ENCODE results near the gene PDZD8. TPM values are rescaled to one million over a fixed set of nuclear protein-coding genes. Genes with fewer than 3 reads are reported as not detected.

Gene PDZD8
- total RNA-seq, 6 experiments from 2014 or later: 33.5 to 59.7 (median 46.4) TPM

GRCh38 chr10:117268258-117268657 is 107.0 kb downstream of the PDZD8 start:
- no peaks in the 10 kb centered on the region for H3K9me3 ChIP-seq
- H3K4me3 ChIP-seq: no peak overlapping the region
- TF ChIP-seq POLR2A (IDR thresholded peaks at IDR 0.05) (no peak), CTCF (IDR thresholded peaks at IDR 0.05) (no peak)
- ATAC-seq (no peak), DNase-seq (no peak)
- H3K36me3 ChIP-seq: no peaks in the 10 kb centered on the region
- no peak overlapping the region for H3K27ac ChIP-seq
- H3K4me1 ChIP-seq: no peaks in the 10 kb centered on the region
- no peaks in the 10 kb centered on the region for H3K27me3 ChIP-seq
- 100% methylated on average over 1 of the region's 4 CpGs for WGBS (ENCODE audit: insufficient coverage, low coverage, low lambda C conversion rate, missing lambda C conversion rate)
- intact Hi-C loops (cut with DNase I): no loop called here

- no peak for TF ChIP-seq CTCF (IDR thresholded peaks at IDR 0.05)
- TF ChIP-seq POLR2A (IDR thresholded peaks at IDR 0.05): no peak
- WGBS (ENCODE audit: insufficient coverage, low coverage, low lambda C conversion rate, missing lambda C conversion rate): 86% methylated on average over 2 of the region's 2 CpGs
Measured at GRCh38 chr10:117266812-117267211, 108.4 kb downstream of the PDZD8 start.

GRCh38 chr10:117266400-117266799 is 108.8 kb downstream of the PDZD8 start:
- ATAC-seq (no peak), DNase-seq (no peak)
- 62% methylated on average over 4 of the region's 9 CpGs for whole genome bisulfite sequencing (ENCODE audit: insufficient coverage, low coverage, low lambda C conversion rate, missing lambda C conversion rate)
- Histone ChIP-seq H3K36me3 (no peaks in the 10 kb centered on the region), H3K4me3 (no peak overlapping the region), H3K9me3 (no peaks in the 10 kb centered on the region), H3K27ac (no peak overlapping the region), H3K4me1 (no peaks in the 10 kb centered on the region), H3K27me3 (no peaks in the 10 kb centered on the region)
- intact Hi-C loops (cut with DNase I): no loop called here
- no peak for TF ChIP-seq CTCF (IDR thresholded peaks at IDR 0.05)
- TF ChIP-seq POLR2A (IDR thresholded peaks at IDR 0.05): no peak

More at GRCh38 chr10:117266812-117267211, 108.4 kb downstream of the PDZD8 start:
- ATAC-seq (no peak), DNase-seq (no peak)
- Histone ChIP-seq H3K4me1 (no peaks in the 10 kb centered on the region), H3K27ac (no peak overlapping the region), H3K36me3 (no peaks in the 10 kb centered on the region), H3K27me3 (no peaks in the 10 kb centered on the region), H3K4me3 (no peak overlapping the region), H3K9me3 (no peaks in the 10 kb centered on the region)
- intact Hi-C loops (cut with DNase I): no loop called here

- ATAC-seq (no peak), DNase-seq (no peak)
- Histone ChIP-seq H3K27me3 (no peaks in the 10 kb centered on the region), H3K36me3 (no peaks in the 10 kb centered on the region), H3K27ac (no peak overlapping the region), H3K4me3 (no peak overlapping the region), H3K4me1 (no peaks in the 10 kb centered on the region), H3K9me3 (no peaks in the 10 kb centered on the region)
- TF ChIP-seq CTCF (IDR thresholded peaks at IDR 0.05) (no peak), POLR2A (IDR thresholded peaks at IDR 0.05) (no peak)
- intact Hi-C loops (cut with DNase I): no loop called here
- WGBS (ENCODE audit: insufficient coverage, low coverage, low lambda C conversion rate, missing lambda C conversion rate): 63% methylated on average over 7 of the region's 7 CpGs
Measured at GRCh38 chr10:117264782-117265181, 110.5 kb downstream of the PDZD8 start.

GRCh38 chr10:117262903-117263293 is 112.3 kb downstream of the PDZD8 start:
- Histone ChIP-seq H3K27ac (no peak overlapping the region), H3K27me3 (no peaks in the 10 kb centered on the region), H3K4me3 (no peak overlapping the region), H3K36me3 (no peaks in the 10 kb centered on the region), H3K4me1 (no peaks in the 10 kb centered on the region), H3K9me3 (no peaks in the 10 kb centered on the region)
- ATAC-seq: no peak
- 50% methylated on average over 5 of the region's 7 CpGs for WGBS (ENCODE audit: insufficient coverage, low coverage, low lambda C conversion rate, missing lambda C conversion rate)
- no peak for TF ChIP-seq POLR2A (IDR thresholded peaks at IDR 0.05)
- no peak for TF ChIP-seq CTCF (IDR thresholded peaks at IDR 0.05)
- no peak for DNase-seq
- intact Hi-C loops (cut with DNase I): no loop called here

Data from right lobe of liver (tissue), 6 donors.